ENCODE results near the gene BMAL1. TPM values are rescaled to one million over a fixed set of nuclear protein-coding genes. Genes with fewer than 3 reads are reported as not detected.

BMAL1 gene
- total RNA-seq, 1 donor from 2014 or later, result 26.5 TPM

DNA sequence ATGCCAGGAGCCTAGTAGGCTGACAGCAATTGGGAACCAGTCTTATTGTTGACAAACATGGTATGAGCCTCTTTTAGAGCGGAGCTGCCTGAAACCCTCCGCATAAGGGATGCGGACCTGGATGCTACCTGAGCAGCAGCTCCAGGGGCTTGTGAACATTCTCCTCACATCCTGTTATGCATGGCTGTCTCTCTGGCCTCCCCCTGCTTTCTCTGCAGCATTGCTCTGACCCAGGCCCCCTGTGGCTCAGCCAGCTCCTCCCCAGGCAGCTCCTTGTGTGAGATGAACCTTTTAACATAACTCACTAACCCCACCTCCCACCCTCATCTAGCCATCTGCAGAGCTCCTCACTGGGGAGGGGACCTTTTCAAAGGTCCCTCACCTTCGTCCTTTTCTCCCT lies 6.0 kb downstream of the BMAL1 start:
- H3K27ac Mint-ChIP-seq, result no peak overlapping the region
- Histone ChIP-seq H3K4me2 (peak overlapping the region; percentile 8), H3K9me3 (ENCODE audit: low read depth) (no peaks in the 10 kb centered on the region), H3K4me1 (peaks cover 5% of the 10 kb centered on the region), H3K36me3 (no peaks in the 10 kb centered on the region), H3K79me2 (ENCODE audit: low read depth) (no peaks in the 10 kb centered on the region), H3K27ac (no peak overlapping the region), H3F3A (ENCODE audit: low read depth) (peaks cover 8% of the 10 kb centered on the region), H2AFZ (replicated peaks) (no peak overlapping the region), H3K27me3 (peaks cover 39% of the 10 kb centered on the region), H3K9ac (no peak overlapping the region), H3K4me3 (no peak overlapping the region), H4K20me1 (ENCODE audit: low read depth) (peaks cover 28% of the 10 kb centered on the region)
- H3K4me3 Mint-ChIP-seq, result no peak overlapping the region
- peaks cover 18% of the 10 kb centered on the region for H3K4me1 Mint-ChIP-seq
- TF ChIP-seq EZH2phosphoT487 (IDR thresholded peaks at IDR 0.05) (no peak), EZH2 (IDR thresholded peaks at IDR 0.05) (no peak), CTCF (IDR thresholded peaks at IDR 0.05) (no peak)
- no peaks in the 10 kb centered on the region for H3K9me3 Mint-ChIP-seq
- peak; percentile 37 for DNase-seq (ENCODE audit: low spot score)
- H3K36me3 Mint-ChIP-seq, result peaks cover 2% of the 10 kb centered on the region
- H3K27me3 Mint-ChIP-seq (ENCODE audit: insufficient read depth, low read depth), result peaks cover 24% of the 10 kb centered on the region

GRCh38 chr11:13284776-13285588 lies 7.4 kb downstream of the BMAL1 start:
- Histone ChIP-seq H4K20me1 (ENCODE audit: low read depth) (peaks cover 14% of the 10 kb centered on the region), H3K27me3 (peaks cover 25% of the 10 kb centered on the region), H3K9ac (no peak overlapping the region), H3K9me3 (ENCODE audit: low read depth) (no peaks in the 10 kb centered on the region), H3K4me1 (no peaks in the 10 kb centered on the region), H3K36me3 (no peaks in the 10 kb centered on the region), H3F3A (ENCODE audit: low read depth) (no peaks in the 10 kb centered on the region), H3K27ac (no peak overlapping the region), H3K4me3 (no peak overlapping the region), H3K79me2 (ENCODE audit: low read depth) (no peaks in the 10 kb centered on the region), H3K4me2 (no peak overlapping the region), H2AFZ (replicated peaks) (no peak overlapping the region)
- no peak for DNase-seq (ENCODE audit: low spot score)
- no peaks in the 10 kb centered on the region for H3K9me3 Mint-ChIP-seq
- H3K27me3 Mint-ChIP-seq (ENCODE audit: insufficient read depth, low read depth), result peaks cover 11% of the 10 kb centered on the region
- TF ChIP-seq CTCF (IDR thresholded peaks at IDR 0.05) (no peak), EZH2phosphoT487 (IDR thresholded peaks at IDR 0.05) (no peak), EZH2 (IDR thresholded peaks at IDR 0.05) (no peak)
- no peak overlapping the region for H3K4me3 Mint-ChIP-seq
- H3K4me1 Mint-ChIP-seq, result peaks cover 13% of the 10 kb centered on the region
- H3K36me3 Mint-ChIP-seq, result no peaks in the 10 kb centered on the region
- H3K27ac Mint-ChIP-seq, result no peak overlapping the region

GRCh38 chr11:13286279-13286821 lies 8.8 kb downstream of the BMAL1 start:
- H3K27ac Mint-ChIP-seq, result no peak overlapping the region
- H4K20me1 ChIP-seq (ENCODE audit: low read depth), result peaks cover 7% of the 10 kb centered on the region
- TF ChIP-seq EZH2 (IDR thresholded peaks at IDR 0.05) (no peak), CTCF (IDR thresholded peaks at IDR 0.05) (no peak), EZH2phosphoT487 (IDR thresholded peaks at IDR 0.05) (no peak)
- H3K27ac ChIP-seq, result no peak overlapping the region
- H3K4me3 Mint-ChIP-seq, result no peak overlapping the region
- no peak overlapping the region for H3K4me2 ChIP-seq
- H3K79me2 ChIP-seq (ENCODE audit: low read depth), result no peaks in the 10 kb centered on the region
- DNase-seq (ENCODE audit: low spot score), result no peak
- H3K36me3 ChIP-seq, result no peaks in the 10 kb centered on the region
- no peak overlapping the region for H3K4me3 ChIP-seq
- no peak overlapping the region for H3K9ac ChIP-seq
- H3K9me3 Mint-ChIP-seq, result no peaks in the 10 kb centered on the region
- H2AFZ ChIP-seq (replicated peaks), result no peak overlapping the region
- peaks cover 15% of the 10 kb centered on the region for H3K4me1 Mint-ChIP-seq
- H3K27me3 ChIP-seq, result peaks cover 12% of the 10 kb centered on the region
- H3K27me3 Mint-ChIP-seq (ENCODE audit: insufficient read depth, low read depth), result peaks cover 2% of the 10 kb centered on the region
- no peaks in the 10 kb centered on the region for H3K4me1 ChIP-seq
- no peaks in the 10 kb centered on the region for H3F3A ChIP-seq (ENCODE audit: low read depth)
- no peaks in the 10 kb centered on the region for H3K36me3 Mint-ChIP-seq
- no peaks in the 10 kb centered on the region for H3K9me3 ChIP-seq (ENCODE audit: low read depth)

Data from neural progenitor cell (in vitro differentiated cells).